HG03139 (cell line): ENCODE measurements around the gene TMEM238.
"Not testable (repeated sequence)": the region's sequence is repeated elsewhere in the genome, so short reads cannot be mapped to it uniquely, and the experiment has no call there.

ENCODE experiments used
- ATAC-seq: cut with Tn5 transposase; IDR thresholded peaks from one replicate; pipeline ENCODE4 v1.9.1; 2021; ENCODE audit not compliant: unreplicated experiment

TMEM238 gene, protein sequence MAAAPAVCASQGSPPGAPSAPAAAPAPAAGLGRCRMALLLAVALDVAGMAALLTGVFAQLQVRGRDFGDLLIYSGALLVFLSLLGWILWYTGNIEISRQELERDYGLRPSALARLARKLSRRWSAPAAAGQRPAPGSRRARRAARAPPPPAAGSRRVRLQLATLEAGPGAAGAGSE

GRCh38 chr19:55384131-55384919 lies at the start of gene TMEM238:
TMEM238 (minus strand) TSS chr19:55384292; CDS start chr19:55384259, 33 bp downstream.
- no peak for ATAC-seq

DNA sequence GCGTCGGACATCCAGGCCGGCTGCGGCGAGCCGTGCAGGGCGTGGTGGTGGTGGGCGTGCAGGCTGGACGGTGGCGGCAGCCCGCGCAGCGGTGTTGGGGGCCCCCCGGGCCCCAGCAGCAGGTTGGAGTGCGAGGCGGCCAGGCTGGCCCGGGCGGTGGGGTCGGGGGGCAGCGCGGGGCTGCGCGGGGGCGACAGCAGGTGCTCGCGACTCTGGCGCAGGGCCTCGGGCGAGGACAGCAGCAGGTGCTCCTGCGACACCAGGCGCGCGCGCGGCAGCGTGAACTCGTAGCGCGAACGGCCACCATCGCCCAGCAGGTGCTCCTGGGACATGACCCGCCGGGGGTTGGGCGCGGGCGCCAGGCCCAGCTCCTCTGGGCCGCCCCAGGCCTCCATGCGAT lies 49.2 kb upstream of the TMEM238 start:
- no peak for ATAC-seq

DNA sequence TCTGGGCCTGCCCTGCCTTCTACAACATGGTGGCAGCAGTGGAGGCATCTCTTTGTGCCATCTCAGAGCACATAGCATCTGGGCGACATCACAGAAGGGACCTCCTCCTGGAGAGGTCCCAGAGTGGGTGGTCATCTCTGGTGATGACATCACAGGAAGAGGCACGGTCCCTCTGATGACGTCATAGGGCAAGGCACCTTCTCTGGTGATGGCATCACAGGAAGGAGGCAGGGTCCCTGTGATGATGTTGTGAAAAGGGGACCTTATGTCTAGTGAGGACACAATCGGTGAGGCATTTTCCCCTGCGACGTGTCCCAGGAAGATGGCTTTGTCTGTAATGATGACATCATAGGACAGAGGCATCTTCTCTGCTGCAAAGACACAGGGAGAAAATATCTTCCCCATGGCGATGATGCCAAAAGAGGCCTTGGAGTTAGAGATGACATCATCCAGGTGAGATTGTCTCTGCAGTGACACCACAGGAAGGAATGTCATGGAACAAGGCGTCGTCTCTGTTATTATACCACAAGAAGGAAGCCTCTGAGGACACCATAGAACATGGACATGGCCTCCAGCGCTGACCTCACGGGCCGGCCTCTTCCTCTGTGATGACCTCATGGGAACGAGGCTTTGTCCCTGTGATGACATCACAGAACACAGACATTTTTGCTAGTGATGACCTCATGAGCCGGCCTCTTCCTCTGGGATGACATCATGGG lies 48.3 kb upstream of the TMEM238 start:
- ATAC-seq, result no peak

GRCh38 chr19:55431183-55431582 lies 47.1 kb upstream of the TMEM238 start:
- no peak for ATAC-seq

DNA sequence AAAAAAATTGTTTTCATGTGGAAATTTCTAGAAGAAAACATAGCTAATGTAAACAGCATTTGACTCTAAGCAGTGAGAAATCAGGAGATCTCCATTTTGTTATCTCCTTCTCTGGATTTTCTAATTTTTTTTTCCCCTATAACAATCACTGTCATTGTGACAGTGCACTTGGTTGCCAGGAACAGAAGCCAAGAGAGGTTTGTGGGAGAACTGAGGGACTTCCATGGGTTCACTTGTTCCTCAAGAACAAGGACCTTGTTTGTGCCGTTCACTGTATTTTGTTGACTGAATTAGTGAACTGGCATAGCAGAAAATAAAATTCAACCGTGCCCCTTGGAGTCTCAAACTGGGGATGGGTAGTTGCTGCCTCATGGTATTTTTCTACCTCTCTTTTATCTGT lies 42.0 kb upstream of the TMEM238 start:
- no peak for ATAC-seq

DNA sequence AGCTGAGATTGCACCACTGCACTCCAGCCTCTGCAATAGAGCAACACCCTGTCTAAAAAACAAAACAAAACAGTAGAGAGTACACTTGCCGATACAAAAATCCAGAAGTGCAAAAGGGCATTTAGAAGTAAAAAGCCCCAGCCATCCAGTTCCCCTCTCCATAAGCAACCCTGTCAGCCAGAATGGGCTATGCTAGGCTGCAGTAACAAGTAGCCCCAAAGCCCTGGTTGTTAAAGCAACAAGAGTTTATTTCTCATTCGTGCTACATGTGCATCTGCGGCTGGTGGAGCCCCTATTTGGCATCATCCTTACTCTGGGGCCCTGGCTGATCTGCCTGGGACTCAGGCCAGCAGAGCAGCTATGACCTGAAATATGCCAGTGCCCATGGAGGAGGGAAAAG lies 40.4 kb upstream of the TMEM238 start:
- no peak for ATAC-seq

GRCh38 chr19:55423225-55424005 lies 39.3 kb upstream of the TMEM238 start:
- no peak for ATAC-seq

DNA sequence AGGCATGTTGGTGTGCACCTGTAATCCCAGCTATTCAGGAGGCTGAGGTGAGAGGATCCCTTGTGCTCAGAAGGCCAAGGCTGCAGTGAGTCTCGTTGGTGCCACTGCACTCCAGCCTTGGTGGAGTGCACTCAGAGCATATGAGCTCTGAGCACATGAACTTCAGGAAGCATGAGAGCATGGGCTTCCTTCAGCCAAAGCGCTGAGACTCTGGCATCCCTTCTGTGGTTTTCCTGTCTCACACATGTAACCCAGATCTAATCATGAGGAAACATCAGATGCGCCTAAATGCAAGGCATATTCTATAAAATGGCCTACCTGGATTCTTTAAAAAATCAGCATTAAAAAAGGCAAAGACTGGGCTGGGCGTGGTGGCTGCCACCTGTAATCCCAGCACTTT lies 37.2 kb upstream of the TMEM238 start:
- not testable (repeated sequence) for ATAC-seq

GRCh38 chr19:55419624-55420236 lies 35.6 kb upstream of the TMEM238 start:
- ATAC-seq, result no peak

DNA sequence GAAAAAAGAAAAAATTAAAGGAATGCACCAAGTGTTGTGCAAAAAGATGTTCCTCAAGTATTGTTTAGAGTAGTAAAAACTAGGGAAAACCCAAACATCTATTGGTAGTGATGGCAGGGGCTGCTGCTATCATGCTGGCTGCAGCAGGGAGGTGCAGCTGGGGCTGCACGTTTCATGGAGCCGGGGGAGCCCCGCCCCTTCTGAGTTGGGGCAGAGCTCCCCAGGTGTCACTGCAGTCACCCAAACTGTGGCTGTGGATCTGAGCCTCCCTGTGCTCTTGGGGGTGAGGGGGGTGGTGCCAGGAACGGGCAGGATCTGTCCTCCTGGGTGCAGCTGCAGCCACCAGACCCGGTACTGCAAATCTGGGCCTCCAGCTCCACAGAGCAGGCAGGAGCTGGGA lies 35.0 kb upstream of the TMEM238 start:
- no peak for ATAC-seq

- no peak for ATAC-seq
These were observed 34.1 kb upstream of the TMEM238 start for GRCh38 chr19:55418185-55418584.

GRCh38 chr19:55410168-55410567 lies 26.1 kb upstream of the TMEM238 start:
- no peak for ATAC-seq

DNA sequence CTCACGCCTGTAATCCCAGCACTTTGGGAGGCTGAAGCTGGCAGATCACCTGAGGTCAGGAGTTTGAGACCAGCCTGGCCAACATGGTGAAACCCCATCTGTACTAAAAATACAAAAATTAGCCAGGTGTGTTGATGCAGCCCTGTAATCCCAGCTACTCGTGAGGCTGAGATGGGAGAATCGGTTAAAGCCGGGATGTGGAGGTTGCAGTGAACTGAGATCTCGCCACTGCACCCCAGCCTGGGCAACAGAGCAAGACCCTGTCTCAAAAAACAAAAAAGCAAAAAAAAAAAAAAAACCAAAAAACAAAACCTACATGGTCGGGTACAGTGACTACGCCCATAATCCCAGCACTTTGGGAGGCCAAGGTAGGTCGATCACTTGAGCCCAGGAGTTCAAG lies 25.1 kb upstream of the TMEM238 start:
- not testable (repeated sequence) for ATAC-seq

DNA sequence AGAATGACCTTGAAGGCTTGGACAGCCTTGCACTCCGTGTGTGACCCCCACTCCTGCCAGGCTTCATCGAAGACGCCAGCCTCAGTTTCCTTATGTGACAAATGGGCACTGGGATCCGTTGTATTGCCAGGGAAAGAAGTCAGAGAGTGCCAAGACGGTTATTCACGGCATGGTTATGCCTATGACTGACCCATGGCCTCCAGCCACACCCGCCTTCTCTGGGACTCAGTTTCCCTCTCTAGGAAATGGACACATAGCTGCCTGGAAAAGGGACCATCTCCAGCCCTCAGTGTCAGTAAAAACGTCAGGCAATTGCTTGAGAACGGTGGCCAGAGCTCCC lies 24.4 kb upstream of the TMEM238 start:
- ATAC-seq, result no peak

- peak; percentile 69 for ATAC-seq
These were observed 23.9 kb upstream of the TMEM238 start for GRCh38 chr19:55407800-55408532.

DNA sequence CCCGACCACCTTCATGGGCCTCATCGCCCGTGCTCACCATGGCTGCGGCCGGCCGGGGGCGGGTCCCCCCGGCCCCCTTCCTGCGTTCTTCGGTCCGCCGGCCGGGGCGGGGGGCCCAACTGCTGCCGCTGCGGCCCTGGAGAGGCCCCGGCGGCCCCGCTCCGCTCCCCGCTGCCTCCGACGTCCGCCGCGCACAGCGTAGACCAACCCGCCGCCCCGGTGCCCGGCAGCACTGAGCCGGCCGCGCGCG lies 23.4 kb upstream of the TMEM238 start, which contains the start of gene UBE2S:
Gene UBE2S (minus strand): TSS at position 239 of the 250 bp plus-strand sequence. CDS start 199 bp downstream, at position 40.
- not testable (repeated sequence) for ATAC-seq

- no peak for ATAC-seq
These were observed 22.9 kb upstream of the TMEM238 start for GRCh38 chr19:55406826-55407549.

GRCh38 chr19:55406091-55406825 lies 22.2 kb upstream of the TMEM238 start:
- ATAC-seq, result no peak

DNA sequence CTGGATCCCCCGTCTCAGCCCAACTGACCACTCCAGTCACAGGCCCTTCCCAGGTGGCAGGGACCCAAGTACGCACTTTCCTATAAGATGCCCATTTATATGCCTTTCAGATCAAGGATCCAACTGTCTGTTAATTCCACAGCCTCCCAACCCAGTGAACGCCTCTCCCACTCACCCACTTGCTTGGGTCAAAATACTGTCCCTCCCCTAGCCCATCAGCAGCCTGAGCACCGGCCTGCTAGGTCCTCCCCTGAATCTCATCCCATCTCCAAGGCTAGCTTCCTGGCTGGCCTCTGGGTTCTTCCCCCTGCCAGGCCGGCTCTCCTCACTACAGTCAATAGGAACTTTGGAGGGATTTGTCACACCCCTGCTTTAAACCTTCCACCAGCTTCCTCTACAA lies 21.5 kb upstream of the TMEM238 start:
- no peak for ATAC-seq
